Upper lobe of left lung (tissue), 4 donors: ENCODE measurements around the gene TRIM8.

Source experiments
- POLR2A ChIP-seq, 4 donors: fragments of 450-650 bp; IDR thresholded peaks; one replicate each; pipeline ENCODE4 v1.5.1; 2016 to 2017; ENCODE audit warnings: antibody characterized with exemption in 4 of 4, mild to moderate bottlenecking in 2 of 4
- POLR2AphosphoS5 ChIP-seq, 2 donors: sonication (generic); formaldehyde crosslinking; IDR thresholded peaks; one replicate each; pipeline ENCODE4 v1.5.1; 2017; ENCODE audit warnings: antibody characterized with exemption in 2 of 2
- TF ChIP-seq, protein P1 (sequence below), 6 experiments: fragments of 450-650 bp in 4 of 6; fragments of 200-600 bp in 2 of 6; sonication (generic) in 2 of 6; IDR thresholded peaks; one replicate each; pipeline ENCODE4 v1.5.1; 2016 to 2019; ENCODE audit warnings: antibody characterized with exemption in 6 of 6

DNA sequence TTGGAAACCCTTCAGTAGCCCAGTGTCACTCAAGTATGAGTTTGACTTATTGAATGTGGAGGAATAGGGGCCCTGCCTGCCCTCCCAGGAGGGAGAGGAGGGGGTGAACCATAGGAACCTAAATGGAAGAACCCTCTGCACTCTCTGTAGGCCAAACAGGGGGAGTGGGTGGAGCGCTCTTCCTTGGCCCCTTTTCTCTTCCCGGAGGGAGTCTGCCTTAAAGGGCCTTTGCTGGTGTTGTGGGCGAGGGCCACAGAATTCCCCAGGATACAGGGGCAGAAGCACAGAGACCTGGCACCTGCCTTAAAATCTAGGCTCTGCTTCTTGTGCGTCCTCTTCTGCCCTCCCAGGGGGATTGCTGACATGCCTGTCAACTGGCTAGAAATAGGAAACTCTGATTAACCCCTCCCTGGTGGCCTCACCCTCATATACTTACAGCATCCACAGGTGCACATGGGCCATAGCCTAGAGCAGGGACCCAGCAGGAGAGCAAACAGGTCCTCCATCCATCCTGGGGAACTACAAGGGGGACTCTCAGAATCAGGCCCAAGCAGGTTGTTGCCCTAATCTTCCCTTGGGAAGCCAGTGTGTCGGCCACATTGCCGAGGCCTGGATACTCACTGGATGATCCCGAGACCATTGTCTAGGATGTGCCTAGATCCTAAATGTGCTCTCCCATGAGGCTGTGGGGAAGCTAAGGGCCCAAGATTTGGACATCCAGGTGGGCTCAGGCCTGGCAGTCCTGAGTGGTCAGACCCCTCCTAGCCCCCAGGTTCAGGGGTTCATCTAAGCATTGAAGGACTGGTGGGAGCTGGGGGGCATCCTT lies 3.4 kb downstream of the TRIM8 start:
- TF ChIP-seq, protein P1, sequence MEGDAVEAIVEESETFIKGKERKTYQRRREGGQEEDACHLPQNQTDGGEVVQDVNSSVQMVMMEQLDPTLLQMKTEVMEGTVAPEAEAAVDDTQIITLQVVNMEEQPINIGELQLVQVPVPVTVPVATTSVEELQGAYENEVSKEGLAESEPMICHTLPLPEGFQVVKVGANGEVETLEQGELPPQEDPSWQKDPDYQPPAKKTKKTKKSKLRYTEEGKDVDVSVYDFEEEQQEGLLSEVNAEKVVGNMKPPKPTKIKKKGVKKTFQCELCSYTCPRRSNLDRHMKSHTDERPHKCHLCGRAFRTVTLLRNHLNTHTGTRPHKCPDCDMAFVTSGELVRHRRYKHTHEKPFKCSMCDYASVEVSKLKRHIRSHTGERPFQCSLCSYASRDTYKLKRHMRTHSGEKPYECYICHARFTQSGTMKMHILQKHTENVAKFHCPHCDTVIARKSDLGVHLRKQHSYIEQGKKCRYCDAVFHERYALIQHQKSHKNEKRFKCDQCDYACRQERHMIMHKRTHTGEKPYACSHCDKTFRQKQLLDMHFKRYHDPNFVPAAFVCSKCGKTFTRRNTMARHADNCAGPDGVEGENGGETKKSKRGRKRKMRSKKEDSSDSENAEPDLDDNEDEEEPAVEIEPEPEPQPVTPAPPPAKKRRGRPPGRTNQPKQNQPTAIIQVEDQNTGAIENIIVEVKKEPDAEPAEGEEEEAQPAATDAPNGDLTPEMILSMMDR (IDR thresholded peaks at IDR 0.05) = no peak
- TF ChIP-seq POLR2AphosphoS5 (IDR thresholded peaks at IDR 0.05) (no peak), POLR2A (IDR thresholded peaks at IDR 0.05) (no peak)
